ENCODE measurements around the gene CHTF18. TPM values are rescaled to one million over a fixed set of nuclear protein-coding genes. Genes with fewer than 3 reads are reported as not detected.
A peak's percentile ranks its signal among the peaks of the same experiment; 100 is the strongest.
"Not testable (repeated sequence)": the region's sequence is repeated elsewhere in the genome, so short reads cannot be mapped to it uniquely, and the experiment has no call there.

CHTF18 gene
- total RNA-seq, 1 donor from 2014 or later: 20.2 TPM

- ATAC-seq: not testable (repeated sequence)
Measured at GRCh38 chr16:776298-776697, 12.1 kb upstream of the CHTF18 start.

GRCh38 chr16:776824-777223, 11.6 kb upstream of the CHTF18 start:
- ATAC-seq: no peak

- ATAC-seq: no peak
Measured at GRCh38 chr16:777826-778225, 10.6 kb upstream of the CHTF18 start.

- no peak for ATAC-seq
Measured at GRCh38 chr16:778447-778846, 10.0 kb upstream of the CHTF18 start.

GRCh38 chr16:778909-779527, 9.4 kb upstream of the CHTF18 start:
- no peak for ATAC-seq

GRCh38 chr16:779561-779960, 8.9 kb upstream of the CHTF18 start:
- no peak for ATAC-seq

- ATAC-seq: no peak
Measured at GRCh38 chr16:780296-780695, 8.1 kb upstream of the CHTF18 start.

GRCh38 chr16:781346-782010, 6.9 kb upstream of the CHTF18 start:
- ATAC-seq: no peak

GRCh38 chr16:782258-782657, 6.2 kb upstream of the CHTF18 start:
- ATAC-seq: no peak

- peak; percentile 57 for ATAC-seq
Measured at GRCh38 chr16:782766-783403, 5.5 kb upstream of the CHTF18 start.

GRCh38 chr16:783404-784161, 4.8 kb upstream of the CHTF18 start:
- no peak for ATAC-seq

GRCh38 chr16:784431-784830, 4.0 kb upstream of the CHTF18 start:
- no peak for ATAC-seq

- ATAC-seq: no peak
Measured at GRCh38 chr16:785563-786535, 2.6 kb upstream of the CHTF18 start.

- ATAC-seq: no peak
Measured at GRCh38 chr16:787321-787966, 976 bp upstream of the CHTF18 start.

GRCh38 chr16:787978-788398, 432 bp upstream of the CHTF18 start, which contains the start of gene RPUSD1:
Gene RPUSD1 (minus strand): TSS chr16:788381. CDS start chr16:787737, 644 bp downstream.
- ATAC-seq: no peak

- ATAC-seq: no peak
Measured at GRCh38 chr16:789191-789850, 901 bp downstream of the CHTF18 start.

- ATAC-seq: no peak
Measured at GRCh38 chr16:790086-790485, 1.7 kb downstream of the CHTF18 start.

- no peak for ATAC-seq
Measured at GRCh38 chr16:791131-791530, 2.7 kb downstream of the CHTF18 start.

- no peak for ATAC-seq
Measured at GRCh38 chr16:792221-792995, 4.0 kb downstream of the CHTF18 start.

- ATAC-seq: no peak
Measured at GRCh38 chr16:793414-793813, 5.0 kb downstream of the CHTF18 start.
